ENCODE data around the gene PLEKHM1.

PLEKHM1 gene

GRCh38 chr17:45425125-45425983 lies 65.2 kb downstream of the PLEKHM1 start:
- no peak for DNase-seq

DNA sequence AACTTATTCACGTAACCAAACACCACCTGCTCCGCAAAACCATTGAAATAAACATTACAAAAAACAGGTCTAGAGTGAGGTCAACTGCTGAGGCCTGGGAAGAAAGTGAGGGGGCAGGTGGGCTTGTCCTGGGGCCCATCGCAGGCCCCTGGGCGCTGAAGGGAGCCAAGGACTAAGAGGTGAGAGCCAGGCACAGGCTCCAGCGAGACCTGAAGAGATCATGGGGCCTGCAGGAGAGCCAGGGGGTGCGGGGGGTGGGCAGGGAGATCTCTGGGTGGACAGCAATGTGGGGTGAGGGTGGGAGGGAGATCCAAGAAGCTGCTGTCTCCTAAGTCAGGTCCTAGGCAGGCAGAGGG lies 65.8 kb downstream of the PLEKHM1 start:
- DNase-seq, result no peak

DNA sequence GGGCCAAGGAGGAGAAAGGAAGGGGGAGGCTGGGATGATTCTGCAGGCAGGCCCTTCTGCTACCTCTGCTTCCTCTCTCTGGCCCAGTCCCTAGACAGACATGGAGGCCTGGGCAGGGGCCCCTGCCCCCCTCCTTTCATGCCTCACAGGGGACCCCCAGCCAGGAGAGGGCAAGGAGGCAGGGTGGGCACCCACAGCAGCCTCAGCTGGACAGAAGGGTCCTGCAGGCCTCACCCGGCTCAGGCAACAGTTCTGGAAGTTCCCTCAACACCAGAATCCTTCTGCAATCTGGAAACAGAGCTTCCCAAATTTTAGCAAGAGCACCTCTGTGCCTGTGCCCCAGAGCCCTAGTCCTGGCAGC lies 66.6 kb downstream of the PLEKHM1 start:
- no peak for DNase-seq

- DNase-seq, result no peak
These were observed 67.1 kb downstream of the PLEKHM1 start for GRCh38 chr17:45423304-45423974.

GRCh38 chr17:45414990-45415881 lies 75.3 kb downstream of the PLEKHM1 start:
- no peak for DNase-seq

GRCh38 chr17:45413498-45413923 lies 77.0 kb downstream of the PLEKHM1 start:
- DNase-seq, result no peak

GRCh38 chr17:45411348-45412105 lies 79.0 kb downstream of the PLEKHM1 start:
- DNase-seq, result no peak

GRCh38 chr17:45410144-45411091 lies 80.1 kb downstream of the PLEKHM1 start:
- no peak for DNase-seq

GRCh38 chr17:45409659-45410076 lies 80.9 kb downstream of the PLEKHM1 start:
- DNase-seq, result no peak

GRCh38 chr17:45408611-45409421 lies 81.7 kb downstream of the PLEKHM1 start:
- DNase-seq, result no peak

DNA sequence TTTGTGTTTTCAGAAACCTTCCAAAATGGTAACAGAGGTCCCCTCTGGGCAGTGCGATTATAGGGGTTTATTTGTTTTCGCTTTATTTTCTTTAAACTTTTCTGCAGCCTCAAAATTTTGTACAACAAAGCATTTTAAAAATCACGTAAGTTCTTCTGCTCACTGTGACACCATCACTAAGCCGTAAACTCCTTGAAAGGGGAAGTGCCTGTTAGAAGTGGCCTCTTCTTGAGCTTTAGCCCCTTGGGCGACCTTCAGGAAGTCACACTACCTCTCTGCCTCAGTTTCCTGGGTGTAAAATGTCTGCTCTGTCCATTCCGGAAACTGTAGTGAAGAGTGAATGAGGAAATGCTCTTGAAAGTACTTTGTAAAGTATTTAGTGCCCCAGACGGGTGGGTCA lies 84.4 kb downstream of the PLEKHM1 start:
- DNase-seq, result no peak

GRCh38 chr17:45405250-45406086 lies 85.1 kb downstream of the PLEKHM1 start:
- no peak for DNase-seq

- DNase-seq, result no peak
These were observed 85.7 kb downstream of the PLEKHM1 start for GRCh38 chr17:45404870-45405249.

DNA sequence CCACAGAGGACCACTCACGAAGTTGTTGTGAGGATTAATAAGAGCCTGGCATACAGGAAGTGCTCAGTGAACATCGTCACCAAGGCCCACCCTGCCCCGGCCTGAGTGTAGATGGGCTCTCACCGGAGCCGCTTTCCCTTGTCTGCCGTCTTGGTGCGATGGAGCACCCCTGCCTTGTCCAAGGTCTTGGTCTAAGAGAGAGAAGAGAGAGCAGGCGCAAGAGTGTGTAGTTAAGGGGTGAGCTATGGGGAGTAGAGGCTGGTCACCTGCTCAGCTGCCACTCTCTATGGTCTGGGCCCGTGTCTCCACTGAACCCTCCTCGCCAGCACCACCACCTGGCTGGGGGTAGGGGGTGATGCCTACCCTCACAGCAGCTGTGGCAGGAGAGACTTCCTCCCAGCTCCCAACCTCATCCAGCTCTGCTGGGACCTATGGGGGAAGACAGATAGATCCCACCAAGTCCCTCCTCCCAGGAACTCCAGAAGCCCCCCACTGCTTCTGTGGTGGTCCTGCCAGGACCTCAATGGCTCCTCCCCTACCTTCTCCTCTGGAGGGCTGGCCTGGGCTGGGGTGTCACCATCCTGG lies 86.5 kb downstream of the PLEKHM1 start:
- DNase-seq, result no peak

DNA sequence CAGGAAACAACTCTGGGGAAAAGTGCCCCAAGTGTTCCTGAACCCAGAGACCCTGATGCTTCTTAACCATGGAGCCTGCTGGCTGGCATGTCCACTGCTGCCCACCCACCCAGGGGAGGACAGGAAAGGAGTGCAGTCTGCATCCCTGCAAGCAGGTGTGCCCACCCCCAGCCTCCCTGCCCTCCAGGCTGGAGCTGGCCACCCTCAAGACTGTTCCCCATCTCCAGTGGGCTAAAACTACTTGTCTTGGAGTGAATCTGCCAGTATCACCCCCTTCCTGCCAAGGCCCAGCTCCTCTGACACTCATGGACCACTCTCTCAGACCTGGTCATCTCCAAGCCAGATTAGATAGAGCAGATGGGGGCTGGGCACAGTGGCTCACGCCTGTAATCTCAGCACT lies 87.6 kb downstream of the PLEKHM1 start:
- no peak for DNase-seq

GRCh38 chr17:45398800-45399199 lies 91.7 kb downstream of the PLEKHM1 start:
- no peak for DNase-seq

GRCh38 chr17:45397796-45398195 lies 92.7 kb downstream of the PLEKHM1 start:
- DNase-seq, result no peak

- no peak for DNase-seq
These were observed 93.9 kb downstream of the PLEKHM1 start for GRCh38 chr17:45396496-45397205.
